Measurements from ENCODE around the gene APLP1.
"Not testable (repeated sequence)": the region's sequence is repeated elsewhere in the genome, so short reads cannot be mapped to it uniquely, and the experiment has no call there.

The APLP1 gene

GRCh38 chr19:35868172-35868822, at the start of gene APLP1:
Gene APLP1, plus strand, starts transcription at chr19:35868574. Its CDS starts 63 bp downstream, at chr19:35868637.
- peak; percentile 27 for DNase-seq (ENCODE audit: low read depth)
- TF ChIP-seq, protein P1, sequence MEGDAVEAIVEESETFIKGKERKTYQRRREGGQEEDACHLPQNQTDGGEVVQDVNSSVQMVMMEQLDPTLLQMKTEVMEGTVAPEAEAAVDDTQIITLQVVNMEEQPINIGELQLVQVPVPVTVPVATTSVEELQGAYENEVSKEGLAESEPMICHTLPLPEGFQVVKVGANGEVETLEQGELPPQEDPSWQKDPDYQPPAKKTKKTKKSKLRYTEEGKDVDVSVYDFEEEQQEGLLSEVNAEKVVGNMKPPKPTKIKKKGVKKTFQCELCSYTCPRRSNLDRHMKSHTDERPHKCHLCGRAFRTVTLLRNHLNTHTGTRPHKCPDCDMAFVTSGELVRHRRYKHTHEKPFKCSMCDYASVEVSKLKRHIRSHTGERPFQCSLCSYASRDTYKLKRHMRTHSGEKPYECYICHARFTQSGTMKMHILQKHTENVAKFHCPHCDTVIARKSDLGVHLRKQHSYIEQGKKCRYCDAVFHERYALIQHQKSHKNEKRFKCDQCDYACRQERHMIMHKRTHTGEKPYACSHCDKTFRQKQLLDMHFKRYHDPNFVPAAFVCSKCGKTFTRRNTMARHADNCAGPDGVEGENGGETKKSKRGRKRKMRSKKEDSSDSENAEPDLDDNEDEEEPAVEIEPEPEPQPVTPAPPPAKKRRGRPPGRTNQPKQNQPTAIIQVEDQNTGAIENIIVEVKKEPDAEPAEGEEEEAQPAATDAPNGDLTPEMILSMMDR (IDR thresholded peaks at IDR 0.05; ENCODE audit: low read length, missing control alignments): no peak
- peak within 1 kb of the TSS; percentile 36 for H3K4me3 ChIP-seq (replicated peaks; ENCODE audit: low read depth, low read length)

DNA sequence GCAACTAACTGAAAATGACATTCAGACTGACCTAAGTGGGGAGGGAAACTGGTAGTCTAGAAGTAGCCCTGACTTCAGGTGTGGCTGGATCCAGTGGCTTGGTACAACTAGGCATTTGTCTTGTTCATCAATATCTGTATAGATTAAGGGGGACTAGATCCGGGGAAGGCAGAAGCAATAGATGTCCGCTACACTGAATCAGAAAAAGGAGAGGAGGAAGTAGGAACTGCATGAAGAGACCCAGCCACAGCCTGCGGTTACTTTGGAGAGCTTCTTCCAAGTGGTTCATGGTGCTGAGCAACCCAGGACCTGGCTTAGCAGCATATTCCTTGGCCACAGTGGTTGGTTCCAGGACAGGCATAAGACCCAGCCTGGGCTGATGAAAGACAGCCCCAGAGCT, 45.8 kb upstream of the APLP1 start:
- TF ChIP-seq, protein P1 (IDR thresholded peaks at IDR 0.05; ENCODE audit: low read length, missing control alignments): no peak
- H3K4me3 ChIP-seq (replicated peaks; ENCODE audit: low read depth, low read length): no peak overlapping the region

GRCh38 chr19:35824150-35824549, 44.2 kb upstream of the APLP1 start:
- DNase-seq (ENCODE audit: low read depth): no peak
- TF ChIP-seq, protein P1 (IDR thresholded peaks at IDR 0.05; ENCODE audit: low read length, missing control alignments): no peak
- H3K4me3 ChIP-seq (replicated peaks; ENCODE audit: low read depth, low read length): no peak overlapping the region

More for the DNA sequence above, 45.8 kb upstream of the APLP1 start:
- no peak for DNase-seq (ENCODE audit: low read depth)

DNA sequence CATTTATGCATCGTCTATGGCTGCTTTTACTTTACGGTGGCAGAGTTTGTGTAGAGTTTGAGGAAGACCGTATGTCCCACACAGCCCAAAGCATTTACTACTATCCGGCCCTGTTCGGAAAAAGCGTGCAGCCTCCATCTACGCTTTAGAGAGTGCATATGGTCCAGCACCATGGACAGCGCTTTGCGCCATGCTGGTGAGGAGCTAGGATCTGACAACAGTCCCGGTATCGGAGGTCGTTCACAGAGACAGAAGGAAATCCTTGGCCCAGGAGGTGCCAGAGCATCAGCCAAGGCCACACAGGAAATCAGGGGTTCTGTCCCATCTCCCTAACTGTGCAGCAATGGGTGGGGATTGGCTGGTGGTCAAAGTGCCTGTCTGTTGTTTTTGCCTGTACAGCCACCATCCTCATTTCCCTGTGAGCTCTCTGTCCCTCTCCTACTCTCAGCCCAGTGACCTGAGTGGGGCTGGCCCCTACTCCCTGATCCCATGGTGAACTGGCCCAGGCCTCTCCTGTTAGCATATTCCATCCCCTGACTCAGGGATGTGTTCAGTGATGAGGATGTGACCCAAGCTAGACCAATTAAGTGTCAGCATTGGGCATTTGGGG, 39.6 kb upstream of the APLP1 start:
- peak; percentile 79 for DNase-seq (ENCODE audit: low read depth)
- TF ChIP-seq, protein P1 (IDR thresholded peaks at IDR 0.05; ENCODE audit: low read length, missing control alignments): no peak
- H3K4me3 ChIP-seq (replicated peaks; ENCODE audit: low read depth, low read length): no peak overlapping the region

DNA sequence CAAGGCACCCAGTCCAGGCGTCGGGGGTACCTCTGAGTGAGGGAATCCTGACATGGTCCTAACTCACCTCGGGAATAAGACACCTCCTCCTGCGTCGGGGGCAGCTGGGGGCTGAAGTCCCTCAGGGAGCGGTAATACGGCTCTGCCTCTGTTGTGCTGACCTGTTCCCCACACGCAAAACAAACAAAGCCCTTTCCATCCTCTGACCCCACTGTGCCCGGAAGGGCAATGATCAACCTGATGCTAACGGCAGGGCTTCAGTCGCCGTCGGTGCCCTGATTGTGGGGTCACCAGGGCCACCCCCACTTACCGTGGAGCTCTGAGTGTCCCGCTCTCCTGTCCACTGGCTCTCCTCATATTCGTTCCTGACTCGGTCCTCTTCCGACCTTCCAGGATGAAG, 37.4 kb upstream of the APLP1 start:
- H3K4me3 ChIP-seq (replicated peaks; ENCODE audit: low read depth, low read length): no peak overlapping the region
- TF ChIP-seq, protein P1 (IDR thresholded peaks at IDR 0.05; ENCODE audit: low read length, missing control alignments): no peak
- DNase-seq (ENCODE audit: low read depth): no peak

DNA sequence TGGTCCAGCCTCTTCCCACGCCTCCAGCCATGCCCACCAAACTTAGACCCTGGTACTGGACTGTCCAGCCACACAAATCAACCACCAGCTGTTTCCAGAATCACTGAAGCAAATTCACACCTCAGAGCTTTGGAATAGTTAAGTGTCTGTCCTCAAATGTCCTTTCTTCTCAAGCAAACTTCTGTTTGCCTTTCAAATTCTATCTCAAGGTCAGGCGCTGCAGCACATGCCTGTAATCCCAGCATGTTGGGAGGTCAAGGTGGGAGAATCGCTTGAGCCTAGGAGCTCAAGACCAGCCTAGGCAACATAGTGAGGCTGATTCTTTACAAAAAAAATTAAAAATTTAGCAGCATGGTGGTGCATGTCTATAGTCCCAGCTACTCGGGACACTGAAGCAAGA, 36.3 kb upstream of the APLP1 start:
- no peak for DNase-seq (ENCODE audit: low read depth)
- TF ChIP-seq, protein P1 (IDR thresholded peaks at IDR 0.05; ENCODE audit: low read length, missing control alignments): no peak
- no peak overlapping the region for H3K4me3 ChIP-seq (replicated peaks; ENCODE audit: low read depth, low read length)

- DNase-seq (ENCODE audit: low read depth): no peak
- TF ChIP-seq, protein P1 (IDR thresholded peaks at IDR 0.05; ENCODE audit: low read length, missing control alignments): no peak
- no peak overlapping the region for H3K4me3 ChIP-seq (replicated peaks; ENCODE audit: low read depth, low read length)
These were observed 34.4 kb upstream of the APLP1 start for GRCh38 chr19:35833972-35834371.

DNA sequence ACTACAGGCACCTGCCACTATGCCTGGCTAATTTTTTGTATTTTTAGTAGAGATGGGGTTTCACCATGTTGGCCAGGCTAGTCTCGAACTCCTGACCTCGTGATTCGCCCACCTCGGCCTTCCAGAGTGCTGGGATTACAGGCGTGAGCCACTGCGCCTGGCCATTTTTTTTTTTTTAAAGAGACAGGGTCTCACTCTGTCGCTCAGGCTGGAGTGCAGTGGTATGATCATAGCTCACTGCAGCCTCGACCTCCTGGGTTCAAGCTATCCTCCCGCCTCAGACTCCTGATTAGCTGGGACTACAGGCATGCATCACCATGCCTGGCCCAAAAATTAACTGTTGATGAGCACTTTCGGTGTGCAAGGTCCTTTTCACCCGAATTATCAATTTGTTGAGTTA, 32.3 kb upstream of the APLP1 start:
- H3K4me3 ChIP-seq (replicated peaks; ENCODE audit: low read depth, low read length); DNase-seq (ENCODE audit: low read depth): not testable (repeated sequence)
